Esophagus squamous epithelium (tissue), 5 donors: Measurements from ENCODE around the gene LHPP. TPM values are rescaled to one million over a fixed set of nuclear protein-coding genes. Genes with fewer than 3 reads are reported as not detected.
A peak's percentile ranks its signal among the peaks of the same experiment; 100 is the strongest.

Source experiments
- DNase-seq: peaks from one replicate; lab custom pipeline; 2025; lab: John Stamatoyannopoulos, UW
- H3K27ac ChIP-seq, 4 donors: fragments of 200-600 bp; sonication (generic); one replicate each; pipeline ENCODE4 v1.5.1; 2016 to 2019; ENCODE audit warnings: mild to moderate bottlenecking in 1 of 4
- H3K27me3 ChIP-seq, 4 donors: fragments of 200-600 bp; sonication (generic); 1 replicate in 3 of 4; 2 replicates in 1 of 4; pipeline versions ENCODE4 v1.5.1 to v1.6.0; 2017 to 2021; ENCODE audit warnings: antibody characterized with exemption in 1 of 4
- H3K36me3 ChIP-seq, 3 donors: fragments of 200-600 bp; sonication (generic); one replicate each; pipeline ENCODE4 v1.5.1; 2016 to 2019
- H3K4me1 ChIP-seq, 3 donors: fragments of 200-600 bp; sonication (generic); one replicate each; pipeline ENCODE4 v1.5.1; 2017 to 2019
- H3K4me3 ChIP-seq, 4 donors: fragments of 200-600 bp; sonication (generic); 1 replicate in 3 of 4; 2 replicates in 1 of 4; pipeline ENCODE4 v1.5.1; 2016 to 2019; ENCODE audit warnings: mild to moderate bottlenecking in 2 of 4, moderate library complexity in 1 of 4
- H3K9me3 ChIP-seq, 3 donors: fragments of 200-600 bp; sonication (generic); one replicate each; pipeline ENCODE4 v1.5.1; 2016 to 2019
- POLR2A ChIP-seq, 4 donors: fragments of 450-650 bp; IDR thresholded peaks; one replicate each; pipeline ENCODE4 v1.6.1; 2017; ENCODE audit warnings: antibody characterized with exemption in 4 of 4, mild to moderate bottlenecking in 4 of 4, moderate library complexity in 3 of 4
- WGBS, 2 donors: methylation state at CpG; one replicate each; pipeline ENCODE4 v1.1.5; 2018; 5-methylcytosine and 5-hydroxymethylcytosine counted together
- intact Hi-C: fragments of 100-400 bp; cut with DNase I; formaldehyde crosslinking; loops from one replicate; pipeline ENCODE4 v1.15.0; 2022
- total RNA-seq, 4 donors: library from RNA; depleted of rRNA; stranded (reverse); fragments of >200 nt; gene quantifications; one replicate each; pipeline ENCODE4 v1.1.0, GENCODE V29; 2016
- TF ChIP-seq, protein P1 (sequence below), 6 experiments: fragments of 450-650 bp in 4 of 6; fragments of 200-600 bp in 2 of 6; sonication (generic) in 2 of 6; IDR thresholded peaks; one replicate each; pipeline ENCODE4 v1.5.1; 2016 to 2019; ENCODE audit warnings: antibody characterized with exemption in 6 of 6, mild to moderate bottlenecking in 4 of 6, moderate library complexity in 4 of 6
- donor health status: DM: yes; HTN: yes; CAD: no.

Gene LHPP
- total RNA-seq, 4 donors from 2014 or later: 13.9 to 41.1 (median 24.3) TPM

DNA sequence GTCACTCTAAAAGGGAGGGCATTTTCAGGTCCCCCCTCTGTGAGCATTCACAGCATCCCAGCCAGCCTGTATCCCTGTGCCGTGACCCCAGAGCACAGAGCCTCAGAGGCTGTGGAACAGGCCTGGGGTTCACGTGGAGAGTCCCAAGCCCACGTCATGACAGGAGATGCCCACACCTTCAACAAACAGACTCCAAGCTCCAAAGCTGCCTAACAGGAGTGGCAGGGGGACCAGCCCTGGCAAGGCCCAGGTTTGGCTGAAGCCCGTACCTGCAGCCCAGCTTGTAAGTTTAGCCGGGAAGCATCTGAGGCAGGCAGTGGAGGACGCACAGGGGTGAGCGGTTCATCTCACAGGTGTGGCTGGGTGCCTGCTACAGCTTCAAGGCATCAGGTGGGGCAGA is 33.5 kb downstream of the LHPP start:
- no peak for TF ChIP-seq POLR2A (IDR thresholded peaks at IDR 0.05)
- TF ChIP-seq, protein P1, sequence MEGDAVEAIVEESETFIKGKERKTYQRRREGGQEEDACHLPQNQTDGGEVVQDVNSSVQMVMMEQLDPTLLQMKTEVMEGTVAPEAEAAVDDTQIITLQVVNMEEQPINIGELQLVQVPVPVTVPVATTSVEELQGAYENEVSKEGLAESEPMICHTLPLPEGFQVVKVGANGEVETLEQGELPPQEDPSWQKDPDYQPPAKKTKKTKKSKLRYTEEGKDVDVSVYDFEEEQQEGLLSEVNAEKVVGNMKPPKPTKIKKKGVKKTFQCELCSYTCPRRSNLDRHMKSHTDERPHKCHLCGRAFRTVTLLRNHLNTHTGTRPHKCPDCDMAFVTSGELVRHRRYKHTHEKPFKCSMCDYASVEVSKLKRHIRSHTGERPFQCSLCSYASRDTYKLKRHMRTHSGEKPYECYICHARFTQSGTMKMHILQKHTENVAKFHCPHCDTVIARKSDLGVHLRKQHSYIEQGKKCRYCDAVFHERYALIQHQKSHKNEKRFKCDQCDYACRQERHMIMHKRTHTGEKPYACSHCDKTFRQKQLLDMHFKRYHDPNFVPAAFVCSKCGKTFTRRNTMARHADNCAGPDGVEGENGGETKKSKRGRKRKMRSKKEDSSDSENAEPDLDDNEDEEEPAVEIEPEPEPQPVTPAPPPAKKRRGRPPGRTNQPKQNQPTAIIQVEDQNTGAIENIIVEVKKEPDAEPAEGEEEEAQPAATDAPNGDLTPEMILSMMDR (IDR thresholded peaks at IDR 0.05): no peak
- 33 to 55% methylated on average over 3 to 4 of the region's 7 CpGs for WGBS, 2 donors
- H3K4me3 ChIP-seq: no peak overlapping the region
- intact Hi-C loops: no loop called here
- H3K9me3 ChIP-seq: no peaks in the 10 kb centered on the region
- DNase-seq: no peak
- no peaks in the 10 kb centered on the region for H3K27me3 ChIP-seq
- H3K27ac ChIP-seq: peak overlapping the region; percentile 21 to 78 (median 55)
- peaks cover 0 to 34% (median 0%) of the 10 kb centered on the region in 3 donors for H3K36me3 ChIP-seq
- H3K4me1 ChIP-seq: peaks cover 11 to 25% (median 15%) of the 10 kb centered on the region in 3 donors

DNA sequence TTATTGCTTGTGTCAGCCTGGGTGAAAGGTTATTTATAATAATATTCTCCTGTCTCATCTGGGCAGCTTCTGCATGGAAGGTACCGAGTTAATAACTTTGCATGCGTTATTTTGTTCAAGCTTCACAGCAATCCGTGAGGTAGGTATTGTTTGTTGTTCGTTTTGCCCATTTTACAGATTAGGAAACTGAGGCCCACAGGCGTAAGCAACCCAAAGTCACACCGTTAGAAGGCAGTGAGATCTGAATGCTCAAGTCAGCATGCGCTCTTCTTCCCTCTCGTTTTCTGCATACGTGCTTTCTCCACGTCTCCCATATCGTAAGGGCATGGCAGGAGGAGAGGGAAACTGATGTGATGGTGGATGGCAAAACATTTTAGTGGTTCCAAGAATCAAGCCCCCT is 34.1 kb downstream of the LHPP start:
- TF ChIP-seq POLR2A (IDR thresholded peaks at IDR 0.05): no peak
- TF ChIP-seq, protein P1 (IDR thresholded peaks at IDR 0.05): no peak
- Histone ChIP-seq H3K9me3 (no peaks in the 10 kb centered on the region), H3K27ac (peak overlapping the region; percentile 21 to 78 (median 55)), H3K27me3 (no peaks in the 10 kb centered on the region), H3K36me3 (peaks cover 0 to 34% (median 0%) of the 10 kb centered on the region in 3 donors), H3K4me3 (no peak overlapping the region), H3K4me1 (peaks cover 11 to 25% (median 15%) of the 10 kb centered on the region in 3 donors)
- 88 to 91% methylated on average over 11 of the region's 11 CpGs for WGBS, 2 donors
- intact Hi-C loops: no loop called here
- no peak for DNase-seq

DNA sequence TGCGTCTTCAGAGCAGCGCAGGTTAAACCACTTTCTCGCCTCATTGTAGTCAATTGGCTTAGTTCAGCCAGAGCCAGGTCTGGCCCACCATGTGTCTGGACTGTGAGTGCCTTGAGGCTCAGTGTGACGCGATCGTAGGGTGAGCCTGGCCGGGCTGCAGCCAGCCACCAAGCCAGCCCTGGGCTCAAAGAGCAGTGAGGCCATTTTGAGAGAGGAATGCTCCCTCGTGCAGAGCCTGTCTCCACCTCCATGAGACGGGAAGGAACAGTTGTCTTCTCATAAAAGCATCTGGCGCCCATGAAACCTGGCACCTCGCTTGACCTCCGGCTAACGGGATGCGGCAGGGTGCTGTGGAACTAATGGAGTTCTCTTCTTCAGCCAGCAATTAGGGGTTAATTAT is 34.5 kb downstream of the LHPP start:
- Histone ChIP-seq H3K27ac (peak overlapping the region in 2 of 4 donors; percentile 64 to 78), H3K36me3 (peaks cover 0 to 34% (median 0%) of the 10 kb centered on the region in 3 donors), H3K4me1 (peaks cover 11 to 25% (median 15%) of the 10 kb centered on the region in 3 donors), H3K27me3 (no peaks in the 10 kb centered on the region), H3K4me3 (no peak overlapping the region), H3K9me3 (no peaks in the 10 kb centered on the region)
- intact Hi-C loops: no loop called here
- no peak for TF ChIP-seq POLR2A (IDR thresholded peaks at IDR 0.05)
- WGBS, 2 donors: 91 to 92% methylated on average over 11 to 14 of the region's 14 CpGs
- DNase-seq: no peak

DNA sequence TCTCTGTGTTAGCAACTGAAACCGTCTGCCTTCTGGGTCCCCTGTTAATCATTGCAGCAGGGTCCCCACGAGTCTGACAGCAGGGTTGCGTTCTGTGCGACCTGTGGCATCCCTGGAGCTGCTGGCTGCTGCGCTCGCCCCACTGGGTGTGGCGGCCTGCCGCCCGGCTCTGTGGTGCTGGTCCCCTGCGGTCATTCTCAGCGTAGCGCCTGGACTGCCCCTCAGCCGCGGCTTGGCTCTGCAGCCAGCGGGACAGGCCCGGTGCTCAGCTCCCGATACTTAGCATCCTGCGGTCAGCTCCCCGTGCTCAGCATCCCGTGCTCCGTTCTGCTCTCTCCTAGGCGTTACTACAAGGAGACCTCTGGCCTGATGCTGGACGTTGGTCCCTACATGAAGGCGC is 35.0 kb downstream of the LHPP start:
- WGBS, 2 donors: 91 to 93% methylated on average over 6 to 10 of the region's 24 CpGs
- no peak overlapping the region for H3K4me3 ChIP-seq
- H3K27me3 ChIP-seq: no peaks in the 10 kb centered on the region
- H3K27ac ChIP-seq: no peak overlapping the region
- TF ChIP-seq POLR2A (IDR thresholded peaks at IDR 0.05): no peak
- TF ChIP-seq, protein P1 (IDR thresholded peaks at IDR 0.05): no peak
- intact Hi-C loops: no loop called here
- peaks cover 11 to 25% (median 15%) of the 10 kb centered on the region in 3 donors for H3K4me1 ChIP-seq
- peaks cover 0 to 32% (median 0%) of the 10 kb centered on the region in 3 donors for H3K36me3 ChIP-seq
- H3K9me3 ChIP-seq: no peaks in the 10 kb centered on the region
- no peak for DNase-seq

DNA sequence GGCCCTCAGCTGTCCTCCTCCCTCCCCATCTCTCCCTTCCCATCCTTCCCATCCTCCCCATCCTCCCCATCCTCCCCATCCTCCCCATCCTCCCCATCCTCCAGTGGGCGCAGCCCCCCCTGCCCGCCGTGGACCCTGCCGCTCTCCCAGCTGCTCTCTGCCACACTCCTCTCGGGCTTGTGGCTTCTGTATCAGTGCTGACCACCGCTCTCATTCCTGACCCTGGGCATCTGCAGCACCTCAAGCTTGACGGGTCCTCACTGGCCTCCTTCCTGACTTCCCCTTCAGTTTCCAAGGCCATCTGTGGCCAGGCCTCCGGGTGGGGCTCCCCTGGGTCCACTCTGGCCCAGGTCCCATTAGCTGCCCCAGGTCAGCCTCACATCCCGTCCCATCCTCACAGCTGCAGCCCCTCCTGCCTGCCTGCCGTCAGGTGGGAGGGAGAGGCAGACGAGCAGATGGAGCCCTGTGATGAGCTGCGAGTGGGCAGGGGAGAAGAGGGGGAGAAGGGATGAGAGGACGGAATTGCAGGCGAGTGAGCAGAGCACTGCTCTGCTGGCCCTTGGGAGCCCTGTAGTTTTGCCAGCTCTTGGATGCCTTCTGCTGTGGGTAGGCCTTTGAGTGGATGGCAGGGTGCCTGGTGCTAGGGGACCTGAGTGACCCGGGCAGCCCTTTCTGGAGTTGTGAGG is 35.7 kb downstream of the LHPP start:
- DNase-seq: no peak
- Histone ChIP-seq H3K27me3 (no peaks in the 10 kb centered on the region), H3K27ac (no peak overlapping the region), H3K4me3 (no peak overlapping the region), H3K9me3 (no peaks in the 10 kb centered on the region), H3K36me3 (peaks cover 0 to 29% (median 0%) of the 10 kb centered on the region in 3 donors), H3K4me1 (peaks cover 11 to 25% (median 15%) of the 10 kb centered on the region in 3 donors)
- TF ChIP-seq, protein P1 (IDR thresholded peaks at IDR 0.05): no peak
- no peak for TF ChIP-seq POLR2A (IDR thresholded peaks at IDR 0.05)
- intact Hi-C loops: no loop called here
- 82 to 84% methylated on average over 8 to 11 of the region's 15 CpGs for WGBS, 2 donors
